ACHN (cell line): ENCODE data around the gene DENND6A.

Source experiments
- DNase-seq: peaks from one replicate; pipeline ENCODE4 v3.0.0-alpha.2; 2015
- in situ Hi-C: cut with HindIII; loops from 2 replicates; pipeline ENCODE4 v1.10.0; 2017; ENCODE audit warnings: low sequenced_read_pairs, low pct_ligation_motif_present, low pct_unique_long_range_greater_than_20kb

The DENND6A gene

DNA sequence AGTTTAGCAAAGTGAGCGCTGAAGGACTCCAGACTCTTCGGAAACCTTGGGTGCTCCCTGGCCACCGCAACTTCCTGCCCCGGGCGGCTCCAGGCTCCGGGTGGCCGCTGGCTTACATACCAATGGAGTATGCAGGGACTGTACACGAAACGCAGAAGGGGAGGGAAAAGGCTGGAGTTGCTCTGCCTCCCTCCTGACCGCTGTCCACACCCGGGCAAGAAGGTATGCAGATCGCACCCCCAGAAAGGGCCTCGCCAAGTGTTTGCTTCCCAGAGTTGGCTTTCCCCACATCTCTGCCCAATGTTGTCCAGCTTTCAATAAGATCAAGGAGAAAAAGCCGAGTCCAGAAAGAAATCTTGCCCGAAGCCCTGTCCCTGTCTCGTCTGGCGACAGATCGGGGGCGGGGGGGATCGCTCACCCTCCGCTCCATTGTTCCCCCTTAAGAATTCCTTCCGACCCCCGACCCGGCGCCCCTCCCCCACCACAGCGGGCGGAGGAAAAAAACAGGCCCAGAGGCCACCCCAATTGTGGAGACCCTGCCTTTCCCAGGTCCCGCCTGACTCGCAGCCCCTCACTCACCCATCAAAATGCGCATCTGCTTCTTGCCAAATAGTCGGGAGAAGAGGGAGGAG is 96.3 kb downstream of the DENND6A start:
- in situ Hi-C loops, result no loop called here
- DNase-seq, result peak; percentile 91

- in situ Hi-C loops, result no loop called here
Observed at GRCh38 chr3:57594576-57594975, 98.3 kb downstream of the DENND6A start.

DNA sequence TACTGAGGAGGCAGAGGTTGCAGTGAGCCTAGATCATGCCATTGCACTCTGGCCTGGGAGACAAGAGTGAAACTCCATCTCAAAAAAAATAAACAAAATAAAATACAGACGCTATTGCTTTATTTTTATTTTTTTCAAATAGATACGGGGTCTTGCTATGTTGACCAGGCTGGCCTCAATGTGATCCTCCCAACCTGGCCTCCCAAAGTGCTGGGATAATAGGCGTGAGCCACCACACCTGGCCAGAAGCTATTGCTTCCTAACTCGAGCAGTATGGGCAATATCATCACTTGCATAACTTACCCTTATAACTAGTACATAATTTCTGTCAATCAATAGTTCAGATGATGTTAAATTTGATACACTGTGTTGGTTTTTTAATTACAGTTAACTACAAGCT is 98.7 kb downstream of the DENND6A start:
- no peak for DNase-seq
- in situ Hi-C loops, result no loop called here

More at GRCh38 chr3:57594576-57594975, 98.3 kb downstream of the DENND6A start:
- no peak for DNase-seq

GRCh38 chr3:57592306-57592705 is 100.6 kb downstream of the DENND6A start:
- no peak for DNase-seq
- in situ Hi-C loops, result no loop called here

DNA sequence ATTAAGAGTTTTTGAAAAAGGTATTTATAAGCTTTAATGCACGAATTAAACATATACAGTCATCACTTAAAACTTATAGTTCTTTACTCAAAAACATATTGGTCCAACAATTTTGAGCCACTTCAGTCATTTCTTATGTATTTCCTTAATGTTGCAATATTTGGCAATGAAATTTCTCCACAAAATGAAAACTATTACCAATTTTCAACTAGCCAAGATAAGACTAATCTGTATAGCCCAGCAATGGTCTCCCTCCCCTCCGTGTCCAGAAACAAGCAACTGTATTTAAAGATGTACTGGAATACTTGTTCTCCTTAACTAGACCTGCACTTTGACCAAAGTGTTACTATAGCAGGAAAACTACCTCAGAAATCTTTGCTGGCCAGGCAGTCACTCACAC is 105.0 kb downstream of the DENND6A start:
- in situ Hi-C loops, result no loop called here
- DNase-seq, result no peak

DNA sequence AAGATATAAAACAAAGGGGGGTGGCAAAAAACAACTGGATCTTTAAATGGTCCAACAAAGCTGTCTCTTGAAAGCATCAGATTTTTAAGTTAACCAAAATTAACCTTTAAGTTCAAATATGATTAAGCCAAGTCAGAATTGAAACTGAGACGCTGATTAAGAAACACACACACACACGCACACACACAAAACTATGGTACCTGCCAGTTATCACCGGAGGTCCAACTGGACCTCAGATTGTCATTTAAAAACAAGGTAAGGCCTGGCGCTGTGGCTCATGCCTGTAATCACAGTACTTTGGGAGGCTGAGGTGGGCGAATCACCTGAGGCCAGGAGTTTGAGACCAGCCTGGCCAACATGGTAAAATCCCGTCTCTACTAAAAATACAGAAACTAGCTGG is 106.1 kb downstream of the DENND6A start:
- in situ Hi-C loops, result no loop called here

GRCh38 chr3:57583544-57583943 is 109.3 kb downstream of the DENND6A start:
- DNase-seq, result no peak
- in situ Hi-C loops, result no loop called here

More for the DNA sequence above, 106.1 kb downstream of the DENND6A start:
- DNase-seq, result no peak

- in situ Hi-C loops, result no loop called here
Observed at GRCh38 chr3:57582474-57583168, 110.3 kb downstream of the DENND6A start.

GRCh38 chr3:57577801-57578200 is 115.1 kb downstream of the DENND6A start:
- in situ Hi-C loops, result no loop called here
- DNase-seq, result no peak

More at GRCh38 chr3:57582474-57583168, 110.3 kb downstream of the DENND6A start:
- no peak for DNase-seq

DNA sequence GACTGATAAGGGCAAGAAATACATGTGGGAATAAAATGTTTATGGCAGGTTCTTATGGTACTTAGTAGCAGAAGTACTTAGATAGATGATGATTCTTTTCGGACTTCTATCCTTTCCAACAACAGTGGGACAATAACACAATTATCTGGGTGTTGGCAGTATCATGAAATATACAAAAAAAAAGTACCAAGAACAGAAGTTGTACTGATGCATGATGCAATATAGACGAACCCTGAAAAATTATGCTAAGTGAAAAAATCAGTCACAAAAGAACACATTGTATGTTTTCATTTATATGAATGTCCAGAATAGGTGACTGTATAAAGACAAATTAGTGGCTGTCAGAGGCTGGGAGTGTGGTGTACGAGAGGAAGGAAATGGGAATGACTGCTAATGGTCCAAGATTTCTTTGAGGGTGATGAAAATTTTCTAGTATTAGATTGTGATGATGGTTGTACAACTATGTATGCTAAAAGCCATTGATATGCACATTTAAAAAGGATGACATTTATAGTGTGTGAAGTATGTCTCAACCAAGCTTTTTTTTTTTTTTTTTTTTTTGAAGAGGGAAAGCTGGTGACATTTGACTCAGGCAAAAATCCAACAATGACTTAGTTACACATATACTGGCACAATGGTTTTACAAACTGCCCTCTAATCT is 116.8 kb downstream of the DENND6A start:
- no peak for DNase-seq
- in situ Hi-C loops, result no loop called here
